GM19455 (cell line): ENCODE data around the gene HS6ST2.

Experiments used
- ATAC-seq: cut with Tn5 transposase; IDR thresholded peaks from one replicate; pipeline ENCODE4 v1.9.1; 2021; ENCODE audit not compliant: unreplicated experiment

HS6ST2 gene

GRCh38 chrX:132853040-132853439 lies 105.4 kb downstream of the HS6ST2 start:
- no peak for ATAC-seq

- ATAC-seq = no peak
Observed at GRCh38 chrX:132848296-132848970, 110.0 kb downstream of the HS6ST2 start.

GRCh38 chrX:132843363-132843762 lies 115.1 kb downstream of the HS6ST2 start:
- no peak for ATAC-seq

GRCh38 chrX:132842460-132843238 lies 115.8 kb downstream of the HS6ST2 start:
- no peak for ATAC-seq

- ATAC-seq = no peak
Observed at GRCh38 chrX:132837967-132838366, 120.5 kb downstream of the HS6ST2 start.

GRCh38 chrX:132837126-132837525 lies 121.3 kb downstream of the HS6ST2 start:
- ATAC-seq = no peak

GRCh38 chrX:132836471-132836870 lies 122.0 kb downstream of the HS6ST2 start:
- ATAC-seq = no peak

- ATAC-seq = no peak
Observed at GRCh38 chrX:132834741-132835140, 123.7 kb downstream of the HS6ST2 start.

- no peak for ATAC-seq
Observed at GRCh38 chrX:132834109-132834508, 124.3 kb downstream of the HS6ST2 start.

GRCh38 chrX:132833373-132833772 lies 125.1 kb downstream of the HS6ST2 start:
- no peak for ATAC-seq

GRCh38 chrX:132831336-132831973 lies 127.0 kb downstream of the HS6ST2 start:
- no peak for ATAC-seq

GRCh38 chrX:132822634-132823012 lies 135.8 kb downstream of the HS6ST2 start:
- ATAC-seq = no peak

- ATAC-seq = no peak
Observed at GRCh38 chrX:132821974-132822633, 136.3 kb downstream of the HS6ST2 start.

GRCh38 chrX:132820675-132821074 lies 137.8 kb downstream of the HS6ST2 start:
- no peak for ATAC-seq

GRCh38 chrX:132819711-132820264 lies 138.6 kb downstream of the HS6ST2 start:
- ATAC-seq = no peak

GRCh38 chrX:132818638-132819037 lies 139.8 kb downstream of the HS6ST2 start:
- ATAC-seq = no peak

GRCh38 chrX:132815643-132816042 lies 142.8 kb downstream of the HS6ST2 start:
- no peak for ATAC-seq

GRCh38 chrX:132810964-132811712 lies 147.3 kb downstream of the HS6ST2 start:
- no peak for ATAC-seq

- no peak for ATAC-seq
Observed at GRCh38 chrX:132810488-132810887, 147.9 kb downstream of the HS6ST2 start.

- no peak for ATAC-seq
Observed at GRCh38 chrX:132809581-132809980, 148.8 kb downstream of the HS6ST2 start.
